GM12878 (cell line): ENCODE data around the gene RPS6KC1.

Source experiments
- CBX3 ChIP-seq: fragments of 200-600 bp; sonication (generic); IDR thresholded peaks from 2 replicates; pipeline ENCODE4 v1.6.1; 2016; ENCODE audit warnings: low read depth, borderline replicate concordance
- CEBPZ ChIP-seq: fragments of 150-350 bp; IDR thresholded peaks from 2 replicates; pipeline ENCODE4 v1.6.1; 2016; ENCODE audit warnings: low read depth, low read length
- CTCF ChIP-seq, 3 experiments: IDR thresholded peaks in 2 of 3; conservative IDR thresholded peaks in 1 of 3; 2 replicates each; pipeline ENCODE4 v1.5.1; 2011; ENCODE audit warnings: low read depth in 3 of 3, low read length in 3 of 3, mild to moderate bottlenecking in 3 of 3, control low read depth in 2 of 3, moderate library complexity in 2 of 3, inconsistent platforms in 1 of 3, mixed read lengths in 1 of 3; ENCODE audit not compliant: control insufficient read depth in 2 of 3, insufficient read depth in 1 of 3; ENCODE audit errors: extremely low read depth in 1 of 3
- EZH2 ChIP-seq: IDR thresholded peaks from 2 replicates; pipeline ENCODE4 v1.6.1; 2012; ENCODE audit warnings: low read depth, mild to moderate bottlenecking, control low read depth, inconsistent platforms, low read length, borderline replicate concordance; ENCODE audit not compliant: control insufficient read depth
- FOS ChIP-seq: IDR thresholded peaks from 3 replicates; pipeline ENCODE4 v1.6.1; 2011; ENCODE audit warnings: borderline replicate concordance; ENCODE audit not compliant: insufficient read length; ENCODE audit errors: extremely low read depth
- NR2C2 ChIP-seq: IDR thresholded peaks from 2 replicates; pipeline ENCODE4 v1.6.1; 2011; ENCODE audit warnings: borderline replicate concordance, low read depth; ENCODE audit not compliant: control insufficient read depth, insufficient read length
- POLR2A ChIP-seq: IDR thresholded peaks from 2 replicates; pipeline ENCODE4 v1.6.1; 2011; ENCODE audit warnings: low read depth, mild to moderate bottlenecking, low read length
- RAD21 ChIP-seq: IDR thresholded peaks from 2 replicates; pipeline ENCODE4 v1.6.1; 2011; ENCODE audit warnings: mild to moderate bottlenecking, low read depth, low read length, moderate library complexity; ENCODE audit not compliant: insufficient read depth
- RAD51 ChIP-seq: fragments of 450-650 bp; IDR thresholded peaks from 2 replicates; pipeline ENCODE4 v1.6.1; 2016; ENCODE audit warnings: moderate library complexity, mild to moderate bottlenecking, inconsistent platforms
- RFX5 ChIP-seq: IDR thresholded peaks from 2 replicates; pipeline ENCODE4 v1.6.1; 2011; ENCODE audit warnings: low read depth, low read length, improper control_type of control experiment
- SP1 ChIP-seq: IDR thresholded peaks from one replicate; pipeline ENCODE4 v1.6.1; 2011; ENCODE audit warnings: low read depth, low read length
- ZNF274 ChIP-seq: IDR thresholded peaks from one replicate; pipeline ENCODE4 v1.8.0; 2011; ENCODE audit not compliant: insufficient read length, insufficient read depth
- ZZZ3 ChIP-seq: IDR thresholded peaks from 2 replicates; pipeline ENCODE4 v1.6.1; 2011; ENCODE audit warnings: low read depth; ENCODE audit not compliant: control insufficient read depth, insufficient read length
- TF ChIP-seq, protein P1 (sequence below): IDR thresholded peaks from 2 replicates; pipeline ENCODE4 v1.6.1; 2012; ENCODE audit warnings: mild to moderate bottlenecking, low read depth, low read length

GRCh38 chr1:213194855-213195254 is 143.8 kb downstream of the RPS6KC1 start:
- TF ChIP-seq NR2C2 (no peak), CEBPZ (no peak), ZZZ3 (no peak), POLR2A (no peak), FOS (no peak), RAD21 (no peak), EZH2 (no peak), CBX3 (no peak), RAD51 (no peak), CTCF (IDR thresholded peaks at IDR 0.05 in 2 of 3, conservative IDR thresholded peaks at IDR 0.05 in 1 of 3; ENCODE audit: control insufficient read depth in 2 of 3, extremely low read depth in 1 of 3, insufficient read depth in 1 of 3, low read depth in 3 of 3, low read length in 3 of 3) (no peak), SP1 (no peak), RFX5 (no peak), ZNF274 (no peak)
- TF ChIP-seq, protein P1, sequence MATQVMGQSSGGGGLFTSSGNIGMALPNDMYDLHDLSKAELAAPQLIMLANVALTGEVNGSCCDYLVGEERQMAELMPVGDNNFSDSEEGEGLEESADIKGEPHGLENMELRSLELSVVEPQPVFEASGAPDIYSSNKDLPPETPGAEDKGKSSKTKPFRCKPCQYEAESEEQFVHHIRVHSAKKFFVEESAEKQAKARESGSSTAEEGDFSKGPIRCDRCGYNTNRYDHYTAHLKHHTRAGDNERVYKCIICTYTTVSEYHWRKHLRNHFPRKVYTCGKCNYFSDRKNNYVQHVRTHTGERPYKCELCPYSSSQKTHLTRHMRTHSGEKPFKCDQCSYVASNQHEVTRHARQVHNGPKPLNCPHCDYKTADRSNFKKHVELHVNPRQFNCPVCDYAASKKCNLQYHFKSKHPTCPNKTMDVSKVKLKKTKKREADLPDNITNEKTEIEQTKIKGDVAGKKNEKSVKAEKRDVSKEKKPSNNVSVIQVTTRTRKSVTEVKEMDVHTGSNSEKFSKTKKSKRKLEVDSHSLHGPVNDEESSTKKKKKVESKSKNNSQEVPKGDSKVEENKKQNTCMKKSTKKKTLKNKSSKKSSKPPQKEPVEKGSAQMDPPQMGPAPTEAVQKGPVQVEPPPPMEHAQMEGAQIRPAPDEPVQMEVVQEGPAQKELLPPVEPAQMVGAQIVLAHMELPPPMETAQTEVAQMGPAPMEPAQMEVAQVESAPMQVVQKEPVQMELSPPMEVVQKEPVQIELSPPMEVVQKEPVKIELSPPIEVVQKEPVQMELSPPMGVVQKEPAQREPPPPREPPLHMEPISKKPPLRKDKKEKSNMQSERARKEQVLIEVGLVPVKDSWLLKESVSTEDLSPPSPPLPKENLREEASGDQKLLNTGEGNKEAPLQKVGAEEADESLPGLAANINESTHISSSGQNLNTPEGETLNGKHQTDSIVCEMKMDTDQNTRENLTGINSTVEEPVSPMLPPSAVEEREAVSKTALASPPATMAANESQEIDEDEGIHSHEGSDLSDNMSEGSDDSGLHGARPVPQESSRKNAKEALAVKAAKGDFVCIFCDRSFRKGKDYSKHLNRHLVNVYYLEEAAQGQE = no peak
